Neural cell (in vitro differentiated cells): Measurements from ENCODE around the gene TMEM135. TPM values are rescaled to one million over a fixed set of nuclear protein-coding genes. Genes with fewer than 3 reads are reported as not detected.

ENCODE experiments used
- H2AFZ ChIP-seq: fragments of 200-600, 300-800 bp; sonication (generic), shearing (Covaris generic); 2 replicates; pipeline ENCODE4 v1.6.0; 2014; ENCODE audit warnings: low read depth, mild to moderate bottlenecking, antibody characterized with exemption, low read length, moderate library complexity
- H3F3A ChIP-seq: fragments of 200-600 bp; shearing (Covaris generic); 2 replicates; pipeline ENCODE4 v1.6.1; 2016; ENCODE audit warnings: mild to moderate bottlenecking, moderate library complexity, mixed read lengths, antibody characterized with exemption, low read length; ENCODE audit not compliant: insufficient read depth, poor library complexity, severe bottlenecking
- H3K27ac ChIP-seq: fragments of 200-600, 300-800 bp; sonication (generic), shearing (Covaris generic); 2 replicates; pipeline ENCODE4 v1.5.1; 2014; ENCODE audit warnings: mild to moderate bottlenecking, low read length, moderate library complexity
- H3K27me3 ChIP-seq: fragments of 300-800, 200-600 bp; sonication (generic), shearing (Covaris generic); 2 replicates; pipeline ENCODE4 v1.6.0; 2014; ENCODE audit warnings: mild to moderate bottlenecking, low read depth, low read length, moderate library complexity; ENCODE audit not compliant: insufficient read depth
- H3K36me3 ChIP-seq: fragments of 300-800, 200-600 bp; sonication (generic), shearing (Covaris generic); 2 replicates; pipeline ENCODE4 v1.5.1; 2014; ENCODE audit warnings: mild to moderate bottlenecking, antibody characterized with exemption, low read length, moderate library complexity; ENCODE audit not compliant: insufficient read depth
- H3K4me2 ChIP-seq: fragments of 300-800, 200-600 bp; sonication (generic), shearing (Covaris generic); 2 replicates; pipeline ENCODE4 v1.6.0; 2014; ENCODE audit warnings: mild to moderate bottlenecking, low read length
- H3K4me3 ChIP-seq: fragments of 300-800, 200-600 bp; sonication (generic), shearing (Covaris generic); 2 replicates; pipeline ENCODE4 v1.5.1; 2014; ENCODE audit warnings: mild to moderate bottlenecking, low read length, moderate library complexity
- H3K79me2 ChIP-seq: fragments of 200-600 bp; shearing (Covaris generic); replicated peaks from 2 replicates; pipeline ENCODE4 v1.6.0; 2014; ENCODE audit warnings: mild to moderate bottlenecking, low read length, moderate library complexity; ENCODE audit not compliant: insufficient read depth
- H3K9ac ChIP-seq: fragments of 300-800, 200-600 bp; sonication (generic), shearing (Covaris generic); 2 replicates; pipeline ENCODE4 v1.6.1; 2016; ENCODE audit warnings: mild to moderate bottlenecking, low read length, mixed read lengths
- H3K9me2 ChIP-seq: fragments of 200-600 bp; shearing (Covaris generic); 2 replicates; pipeline ENCODE4 v1.6.1; 2016; ENCODE audit warnings: mild to moderate bottlenecking, low read length, mixed read lengths; ENCODE audit not compliant: insufficient read depth
- H3K9me3 ChIP-seq: fragments of 200-600, 300-800 bp; sonication (generic), shearing (Covaris generic); 2 replicates; pipeline ENCODE4 v1.6.1; 2016; ENCODE audit warnings: mild to moderate bottlenecking, mixed run types, low read length, moderate library complexity, mixed read lengths
- H4K20me1 ChIP-seq: fragments of 200-600 bp; shearing (Covaris generic); 2 replicates; pipeline ENCODE4 v1.6.1; 2016; ENCODE audit warnings: mild to moderate bottlenecking, mixed run types; ENCODE audit not compliant: insufficient read depth
- CTCF ChIP-seq: fragments of 450-650 bp; IDR thresholded peaks from 2 replicates; pipeline ENCODE4 v1.5.1; 2014; ENCODE audit warnings: antibody characterized with exemption, mild to moderate bottlenecking, moderate library complexity; ENCODE audit not compliant: poor library complexity, severe bottlenecking
- EP300 ChIP-seq: fragments of 450-650 bp; conservative IDR thresholded peaks from 2 replicates; pipeline ENCODE4 v1.6.1; 2014; ENCODE audit warnings: antibody characterized with exemption, mild to moderate bottlenecking, moderate library complexity; ENCODE audit not compliant: poor library complexity, severe bottlenecking
- EZH2 ChIP-seq: fragments of 200-600, 300-800 bp; shearing (Covaris generic), sonication (generic); IDR thresholded peaks from 2 replicates; pipeline ENCODE4 v1.6.1; 2014; ENCODE audit warnings: antibody characterized with exemption, low read length, borderline replicate concordance, mild to moderate bottlenecking; ENCODE audit not compliant: insufficient read depth, poor library complexity, severe bottlenecking
- MXI1 ChIP-seq: fragments of 450-650 bp; conservative IDR thresholded peaks from 2 replicates; pipeline ENCODE4 v1.6.1; 2014; ENCODE audit warnings: antibody characterized with exemption, mild to moderate bottlenecking; ENCODE audit not compliant: poor library complexity, severe bottlenecking
- POLR2AphosphoS5 ChIP-seq: IDR thresholded peaks from 2 replicates; pipeline ENCODE4 v1.6.1; 2012
- RAD21 ChIP-seq: fragments of 450-650 bp; conservative IDR thresholded peaks from 2 replicates; pipeline ENCODE4 v1.6.1; 2014; ENCODE audit warnings: antibody characterized with exemption, mild to moderate bottlenecking, moderate library complexity
- REST ChIP-seq: IDR thresholded peaks from 2 replicates; pipeline ENCODE4 v1.6.1; 2012; ENCODE audit warnings: borderline replicate concordance
- SMC3 ChIP-seq: fragments of 450-650 bp; conservative IDR thresholded peaks from 2 replicates; pipeline ENCODE4 v1.6.1; 2014; ENCODE audit warnings: antibody characterized with exemption, mild to moderate bottlenecking, moderate library complexity; ENCODE audit not compliant: poor library complexity
- TAF1 ChIP-seq: IDR thresholded peaks from 2 replicates; pipeline ENCODE4 v1.6.1; 2012; ENCODE audit warnings: low read depth
- polyA plus RNA-seq: library from polyadenylated mRNA; depleted of rRNA; stranded (reverse); fragments of >200 nt; gene quantifications from 2 replicates; pipeline ENCODE4 v1.2.3, GENCODE V29; 2014

Gene TMEM135
- polyA plus RNA-seq, 1 donor from 2014 or later = 15.6 TPM

GRCh38 chr11:87295237-87295636 lies 257.5 kb downstream of the TMEM135 start:
- Histone ChIP-seq H3K9ac (no peak overlapping the region), H3F3A (no peaks in the 10 kb centered on the region), H3K4me3 (no peak overlapping the region), H2AFZ (no peak overlapping the region), H3K27ac (no peak overlapping the region), H3K9me2 (no peaks in the 10 kb centered on the region), H3K4me2 (no peak overlapping the region), H4K20me1 (peaks cover 3% of the 10 kb centered on the region), H3K79me2 (no peaks in the 10 kb centered on the region), H3K36me3 (no peaks in the 10 kb centered on the region), H3K9me3 (no peaks in the 10 kb centered on the region), H3K27me3 (no peaks in the 10 kb centered on the region)
- TF ChIP-seq EP300 = no peak
- no peak for TF ChIP-seq POLR2AphosphoS5
- no peak for TF ChIP-seq REST
- TF ChIP-seq EZH2 = no peak
- no peak for TF ChIP-seq CTCF
- no peak for TF ChIP-seq MXI1
- no peak for TF ChIP-seq TAF1
- TF ChIP-seq SMC3 = no peak
- no peak for TF ChIP-seq RAD21

GRCh38 chr11:87296627-87297026 lies 258.9 kb downstream of the TMEM135 start:
- no peak overlapping the region for H2AFZ ChIP-seq
- peaks cover 3% of the 10 kb centered on the region for H4K20me1 ChIP-seq
- H3K4me2 ChIP-seq = no peak overlapping the region
- no peak overlapping the region for H3K9ac ChIP-seq
- no peaks in the 10 kb centered on the region for H3K9me3 ChIP-seq
- H3K27me3 ChIP-seq = no peaks in the 10 kb centered on the region
- TF ChIP-seq CTCF (no peak), REST (no peak), TAF1 (no peak), RAD21 (no peak), SMC3 (no peak), MXI1 (no peak), POLR2AphosphoS5 (no peak), EZH2 (no peak), EP300 (no peak)
- no peak overlapping the region for H3K4me3 ChIP-seq
- H3K27ac ChIP-seq = no peak overlapping the region
- H3K36me3 ChIP-seq = no peaks in the 10 kb centered on the region
- no peaks in the 10 kb centered on the region for H3K9me2 ChIP-seq
- no peaks in the 10 kb centered on the region for H3F3A ChIP-seq
- no peaks in the 10 kb centered on the region for H3K79me2 ChIP-seq
